ENCODE measurements around the gene BZW1.
A peak's percentile ranks its signal among the peaks of the same experiment; 100 is the strongest.

Gene BZW1

GRCh38 chr2:200811333-200812121 is at the start of gene BZW1:
TSS of gene BZW1 (plus strand) at chr2:200811910. CDS start at chr2:200813218, 1,308 bp downstream.
- peak; percentile 98 for DNase-seq

GRCh38 chr2:200762127-200762526 is 49.6 kb upstream of the BZW1 start:
- no peak for DNase-seq

GRCh38 chr2:200763422-200763821 is 48.3 kb upstream of the BZW1 start:
- no peak for DNase-seq

GRCh38 chr2:200765139-200765951 is 46.4 kb upstream of the BZW1 start:
- DNase-seq: no peak

GRCh38 chr2:200765995-200766660 is 45.6 kb upstream of the BZW1 start:
- DNase-seq: no peak

- DNase-seq: no peak
These were observed 44.4 kb upstream of the BZW1 start for GRCh38 chr2:200767111-200767885.

GRCh38 chr2:200770847-200771246 is 40.9 kb upstream of the BZW1 start:
- DNase-seq: no peak

- no peak for DNase-seq
These were observed 39.1 kb upstream of the BZW1 start for GRCh38 chr2:200772620-200773019.

GRCh38 chr2:200773083-200773482 is 38.6 kb upstream of the BZW1 start:
- DNase-seq: no peak

GRCh38 chr2:200774920-200775319 is 36.8 kb upstream of the BZW1 start:
- DNase-seq: no peak

GRCh38 chr2:200777275-200777674 is 34.4 kb upstream of the BZW1 start:
- DNase-seq: no peak

GRCh38 chr2:200778038-200778437 is 33.7 kb upstream of the BZW1 start:
- DNase-seq: no peak

GRCh38 chr2:200779214-200779613 is 32.5 kb upstream of the BZW1 start:
- DNase-seq: no peak

GRCh38 chr2:200781616-200782015 is 30.1 kb upstream of the BZW1 start:
- no peak for DNase-seq

GRCh38 chr2:200782251-200782650 is 29.5 kb upstream of the BZW1 start:
- DNase-seq: no peak

GRCh38 chr2:200784215-200784614 is 27.5 kb upstream of the BZW1 start:
- DNase-seq: no peak

GRCh38 chr2:200786423-200786822 is 25.3 kb upstream of the BZW1 start:
- no peak for DNase-seq

GRCh38 chr2:200786826-200787225 is 24.9 kb upstream of the BZW1 start:
- DNase-seq: no peak

- no peak for DNase-seq
These were observed 24.2 kb upstream of the BZW1 start for GRCh38 chr2:200787351-200788120.

GRCh38 chr2:200788121-200788718 is 23.5 kb upstream of the BZW1 start:
- no peak for DNase-seq

GRCh38 chr2:200790185-200790584 is 21.5 kb upstream of the BZW1 start:
- no peak for DNase-seq

- no peak for DNase-seq
These were observed 19.8 kb upstream of the BZW1 start for GRCh38 chr2:200791905-200792304.

All from right forelimb (tissue), 1 donor.